Fibroblast of lung (primary cell): ENCODE measurements around the gene HECW1.

Source experiments
- EZH2 ChIP-seq: IDR thresholded peaks from 2 replicates; pipeline ENCODE4 v1.5.1; 2012; ENCODE audit warnings: low read length, control low read depth, mild to moderate bottlenecking; ENCODE audit errors: missing control alignments
- TF ChIP-seq, protein P1 (sequence below), 2 donors: IDR thresholded peaks in 1 of 2; conservative IDR thresholded peaks in 1 of 2; 1 replicate in 1 of 2; 2 replicates in 1 of 2; pipeline ENCODE4 v1.5.1; 2011 to 2012; ENCODE audit warnings: low read length in 2 of 2, control low read depth in 1 of 2, inconsistent platforms in 1 of 2, low read depth in 1 of 2, mild to moderate bottlenecking in 1 of 2

DNA sequence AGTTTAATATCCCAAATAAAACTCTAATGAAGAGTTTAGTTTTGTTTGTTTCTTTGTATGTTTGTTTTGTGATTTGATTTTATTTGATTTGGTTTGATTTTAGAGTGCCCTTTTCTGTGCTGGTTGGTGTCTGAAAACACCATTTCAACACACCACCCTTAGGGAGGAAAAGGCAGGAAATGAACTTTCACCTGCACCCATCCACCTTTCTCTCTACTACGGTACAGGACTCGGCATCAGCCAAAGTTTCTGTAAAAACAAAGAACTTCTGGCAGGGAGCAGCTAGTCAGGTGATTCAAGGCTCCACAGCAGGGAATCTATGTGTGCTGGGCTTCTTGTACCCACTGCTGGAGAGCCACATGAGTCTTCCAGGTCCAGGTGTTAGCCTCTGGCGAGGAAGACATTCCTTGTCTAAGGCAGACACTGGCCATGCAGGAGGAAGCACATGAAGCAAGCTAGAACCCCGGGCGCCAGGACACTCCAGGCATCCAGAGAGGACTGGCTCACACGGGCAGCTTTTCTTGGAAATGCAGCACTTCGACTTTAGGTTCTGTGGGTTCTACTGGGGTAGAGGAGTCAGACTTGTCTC is 448.4 kb downstream of the HECW1 start:
- TF ChIP-seq, protein P1, sequence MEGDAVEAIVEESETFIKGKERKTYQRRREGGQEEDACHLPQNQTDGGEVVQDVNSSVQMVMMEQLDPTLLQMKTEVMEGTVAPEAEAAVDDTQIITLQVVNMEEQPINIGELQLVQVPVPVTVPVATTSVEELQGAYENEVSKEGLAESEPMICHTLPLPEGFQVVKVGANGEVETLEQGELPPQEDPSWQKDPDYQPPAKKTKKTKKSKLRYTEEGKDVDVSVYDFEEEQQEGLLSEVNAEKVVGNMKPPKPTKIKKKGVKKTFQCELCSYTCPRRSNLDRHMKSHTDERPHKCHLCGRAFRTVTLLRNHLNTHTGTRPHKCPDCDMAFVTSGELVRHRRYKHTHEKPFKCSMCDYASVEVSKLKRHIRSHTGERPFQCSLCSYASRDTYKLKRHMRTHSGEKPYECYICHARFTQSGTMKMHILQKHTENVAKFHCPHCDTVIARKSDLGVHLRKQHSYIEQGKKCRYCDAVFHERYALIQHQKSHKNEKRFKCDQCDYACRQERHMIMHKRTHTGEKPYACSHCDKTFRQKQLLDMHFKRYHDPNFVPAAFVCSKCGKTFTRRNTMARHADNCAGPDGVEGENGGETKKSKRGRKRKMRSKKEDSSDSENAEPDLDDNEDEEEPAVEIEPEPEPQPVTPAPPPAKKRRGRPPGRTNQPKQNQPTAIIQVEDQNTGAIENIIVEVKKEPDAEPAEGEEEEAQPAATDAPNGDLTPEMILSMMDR (conservative IDR thresholded peaks at IDR 0.05 in 1 of 2, IDR thresholded peaks at IDR 0.05 in 1 of 2; ENCODE audit: low read depth in 1 of 2, low read length in 2 of 2): no peak
- TF ChIP-seq EZH2: no peak
